Panc1 (cell line): ENCODE data around the gene MYLK. TPM values are rescaled to one million over a fixed set of nuclear protein-coding genes. Genes with fewer than 3 reads are reported as not detected.
"Not testable (repeated sequence)": the region's sequence is repeated elsewhere in the genome, so short reads cannot be mapped to it uniquely, and the experiment has no call there.

Source experiments
- ATAC-seq: fragments of 200-7000 bp; cut with Tn5 transposase; 2 replicates; pipeline ENCODE4 v1.9.1; 2020; ENCODE audit warnings: mild to moderate bottlenecking, moderate library complexity
- BruUV-seq: library from RNA; stranded (reverse); fragments of 400-500 nt; replicated peaks from 2 replicates; lab custom pipeline; 2021; lab: Mats Ljungman, UMichigan
- CTCF ChIA-PET: fragments of 300-600 bp; sonication (Branson Sonifier 250); formaldehyde crosslinking; loops from one replicate; lab custom pipeline; 2022; ENCODE audit warnings: antibody characterized with exemption; lab: Charles Lee
- POLR2A ChIA-PET: fragments of 300-600 bp; sonication (Branson Sonifier 250); formaldehyde crosslinking; loops from one replicate; lab custom pipeline; 2022; ENCODE audit warnings: antibody characterized with exemption; lab: Charles Lee
- DNase-seq: peaks from one replicate; pipeline ENCODE4 v3.0.0-alpha.2; 2010; ENCODE audit warnings: low read depth, low spot score
- H3K27ac ChIP-seq: 2 replicates; pipeline ENCODE4 v1.5.1; 2011; ENCODE audit warnings: mild to moderate bottlenecking, low read length, inconsistent platforms
- H3K27me3 ChIP-seq: fragments of 200-500 bp; sonication (Bioruptor generic); 2 replicates; pipeline ENCODE4 v1.6.0; 2014; ENCODE audit warnings: low read length, inconsistent platforms; ENCODE audit not compliant: control insufficient read depth, insufficient read depth
- H3K36me3 ChIP-seq: fragments of 200-500 bp; sonication (Bioruptor generic); 2 replicates; pipeline ENCODE4 v1.5.1; 2014; ENCODE audit warnings: inconsistent platforms, mild to moderate bottlenecking, low read length, moderate library complexity; ENCODE audit not compliant: control insufficient read depth, insufficient read depth
- H3K4me1 ChIP-seq: 2 replicates; pipeline ENCODE4 v1.5.1; 2011; ENCODE audit warnings: inconsistent platforms, mild to moderate bottlenecking, low read length, moderate library complexity; ENCODE audit not compliant: control insufficient read depth, insufficient read depth
- H3K4me3 ChIP-seq, 2 experiments: 2 replicates each; pipeline ENCODE4 v1.5.1; 2011 to 2012; ENCODE audit warnings: low read depth in 2 of 2, low read length in 2 of 2, mild to moderate bottlenecking in 2 of 2, inconsistent platforms in 1 of 2, moderate library complexity in 1 of 2
- H3K9me3 ChIP-seq: fragments of 200-500 bp; sonication (Bioruptor generic); 2 replicates; pipeline ENCODE4 v1.5.1; 2014; ENCODE audit warnings: low read depth, mild to moderate bottlenecking, inconsistent platforms, low read length, moderate library complexity; ENCODE audit not compliant: control insufficient read depth, insufficient read depth
- CTCF ChIP-seq: fragments of 450-650 bp; IDR thresholded peaks from 2 replicates; pipeline ENCODE4 v1.5.1; 2017; ENCODE audit warnings: mild to moderate bottlenecking
- POLR2AphosphoS5 ChIP-seq: IDR thresholded peaks from 2 replicates; pipeline ENCODE4 v1.6.1; 2012; ENCODE audit warnings: mild to moderate bottlenecking, low read depth, low read length, moderate library complexity
- REST ChIP-seq, 2 experiments: IDR thresholded peaks; 2 replicates each; pipeline ENCODE4 v1.6.1; 2011 to 2012; ENCODE audit warnings: low read depth in 2 of 2, control low read depth in 1 of 2, low read length in 1 of 2, mild to moderate bottlenecking in 1 of 2, moderate library complexity in 1 of 2; ENCODE audit not compliant: insufficient read depth in 1 of 2
- SIN3A ChIP-seq: IDR thresholded peaks from 2 replicates; pipeline ENCODE4 v1.6.1; 2012; ENCODE audit warnings: low read depth, mild to moderate bottlenecking, low read length, moderate library complexity, borderline replicate concordance; ENCODE audit not compliant: insufficient read depth
- TCF7L2 ChIP-seq: IDR thresholded peaks from 2 replicates; pipeline ENCODE4 v1.6.1; 2011; ENCODE audit warnings: mild to moderate bottlenecking, low read depth, low read length, inconsistent platforms
- in situ Hi-C: cut with HindIII; loops from 2 replicates; pipeline ENCODE4 v1.10.0; 2016; ENCODE audit warnings: low sequenced_read_pairs, low pct_unique_long_range_greater_than_20kb
- intact Hi-C: fragments of 100-400 bp; cut with micrococcal nuclease; formaldehyde crosslinking; loops from one replicate; pipeline ENCODE4 v1.10.0; 2022; ENCODE audit not compliant: unreplicated experiment
- total RNA-seq: library from RNA; stranded (reverse); gene quantifications from one replicate; pipeline ENCODE4 v1.2.1, GENCODE V29; 2021; ENCODE audit not compliant: unreplicated experiment

The MYLK gene
- total RNA-seq, 1 experiment from 2014 or later = 29.7 TPM

GRCh38 chr3:123892195-123892594 lies 8.1 kb upstream of the MYLK start:
- POLR2A ChIA-PET = no interaction called here
- H3K4me3 ChIP-seq = no peak overlapping the region
- no peaks in the 10 kb centered on the region; the same call in 1 of the 2 replicates for H3K27me3 ChIP-seq
- ATAC-seq (no peak), DNase-seq (no peak)
- in situ Hi-C loops = no loop called here
- CTCF ChIA-PET = no interaction called here
- BruUV-seq = no TSS peak
- intact Hi-C loops = no loop called here
- TF ChIP-seq POLR2AphosphoS5 (no peak), CTCF (no peak), REST (IDR thresholded peaks at IDR 0.05; ENCODE audit: insufficient read depth in 1 of 2, low read depth in 2 of 2, low read length in 1 of 2) (no peak), TCF7L2 (no peak), SIN3A (no peak)
- peaks cover 5% of the 10 kb centered on the region; the same call in 1 of the 2 replicates for H3K9me3 ChIP-seq
- no peak overlapping the region for H3K27ac ChIP-seq
- H3K36me3 ChIP-seq = no peaks in the 10 kb centered on the region
- H3K4me1 ChIP-seq = no peaks in the 10 kb centered on the region

- H3K36me3 ChIP-seq, H3K4me1 ChIP-seq, POLR2A ChIA-PET, in situ Hi-C loops, ATAC-seq, BruUV-seq, H3K9me3 ChIP-seq, CTCF ChIA-PET, DNase-seq, H3K27ac ChIP-seq, H3K4me3 ChIP-seq, intact Hi-C loops, H3K27me3 ChIP-seq: not testable (repeated sequence)
These were observed 6.9 kb upstream of the MYLK start for GRCh38 chr3:123890991-123891390.

GRCh38 chr3:123890162-123890561 lies 6.0 kb upstream of the MYLK start:
- ATAC-seq, H3K4me3 ChIP-seq, H3K36me3 ChIP-seq, DNase-seq, H3K9me3 ChIP-seq, POLR2A ChIA-PET, intact Hi-C loops, CTCF ChIA-PET, H3K27ac ChIP-seq, BruUV-seq, H3K4me1 ChIP-seq, in situ Hi-C loops: not testable (repeated sequence)
- H3K27me3 ChIP-seq = peaks cover 13% of the 10 kb centered on the region
